Measurements from ENCODE around the gene TMEM80. TPM values are rescaled to one million over a fixed set of nuclear protein-coding genes. Genes with fewer than 3 reads are reported as not detected.
"Not testable (repeated sequence)": the region's sequence is repeated elsewhere in the genome, so short reads cannot be mapped to it uniquely, and the experiment has no call there.

The TMEM80 gene
- total RNA-seq, 1 donor, result 8.3 TPM

- no peaks in the 10 kb centered on the region for H3K9me3 ChIP-seq (ENCODE audit: low read depth, low read length)
- H3K27me3 ChIP-seq (ENCODE audit: insufficient read depth, low read length), result no peaks in the 10 kb centered on the region
- no peak overlapping the region for H3K4me3 ChIP-seq (ENCODE audit: low read length)
- H3K4me1 ChIP-seq (ENCODE audit: insufficient read depth, low read length), result peaks cover 40% of the 10 kb centered on the region
Measured at GRCh38 chr11:729492-730074, 34.0 kb downstream of the TMEM80 start.

GRCh38 chr11:733072-733471 lies 37.5 kb downstream of the TMEM80 start:
- Histone ChIP-seq H3K4me3 (ENCODE audit: low read length) (no peak overlapping the region), H3K27me3 (ENCODE audit: insufficient read depth, low read length) (no peaks in the 10 kb centered on the region), H3K9me3 (ENCODE audit: low read depth, low read length) (no peaks in the 10 kb centered on the region), H3K4me1 (ENCODE audit: insufficient read depth, low read length) (peaks cover 30% of the 10 kb centered on the region)

GRCh38 chr11:734541-734940 lies 38.9 kb downstream of the TMEM80 start:
- H3K4me3 ChIP-seq (ENCODE audit: low read length); H3K9me3 ChIP-seq (ENCODE audit: low read depth, low read length); H3K27me3 ChIP-seq (ENCODE audit: insufficient read depth, low read length): not testable (repeated sequence)
- peaks cover 18% of the 10 kb centered on the region for H3K4me1 ChIP-seq (ENCODE audit: insufficient read depth, low read length)

GRCh38 chr11:737366-737765 lies 41.8 kb downstream of the TMEM80 start:
- Histone ChIP-seq H3K4me1 (ENCODE audit: insufficient read depth, low read length) (peaks cover 14% of the 10 kb centered on the region), H3K27me3 (ENCODE audit: insufficient read depth, low read length) (no peaks in the 10 kb centered on the region), H3K4me3 (ENCODE audit: low read length) (no peak overlapping the region), H3K9me3 (ENCODE audit: low read depth, low read length) (no peaks in the 10 kb centered on the region)

- H3K9me3 ChIP-seq (ENCODE audit: low read depth, low read length); H3K4me3 ChIP-seq (ENCODE audit: low read length): not testable (repeated sequence)
Measured at GRCh38 chr11:737899-738298, 42.3 kb downstream of the TMEM80 start.

GRCh38 chr11:742156-742546 lies 46.5 kb downstream of the TMEM80 start:
- H3K4me3 ChIP-seq (ENCODE audit: low read length), result no peak overlapping the region
- H3K9me3 ChIP-seq (ENCODE audit: low read depth, low read length), result no peaks in the 10 kb centered on the region
- no peaks in the 10 kb centered on the region for H3K27me3 ChIP-seq (ENCODE audit: insufficient read depth, low read length)
- H3K4me1 ChIP-seq (ENCODE audit: insufficient read depth, low read length), result peaks cover 25% of the 10 kb centered on the region

More at GRCh38 chr11:737899-738298, 42.3 kb downstream of the TMEM80 start:
- H3K4me1 ChIP-seq (ENCODE audit: insufficient read depth, low read length), result peaks cover 14% of the 10 kb centered on the region
- not testable (repeated sequence) for H3K27me3 ChIP-seq (ENCODE audit: insufficient read depth, low read length)

- Histone ChIP-seq H3K4me3 (ENCODE audit: low read length) (no peak overlapping the region), H3K4me1 (ENCODE audit: insufficient read depth, low read length) (peaks cover 20% of the 10 kb centered on the region), H3K27me3 (ENCODE audit: insufficient read depth, low read length) (no peaks in the 10 kb centered on the region), H3K9me3 (ENCODE audit: low read depth, low read length) (no peaks in the 10 kb centered on the region)
Measured at GRCh38 chr11:742571-743201, 47.1 kb downstream of the TMEM80 start.

GRCh38 chr11:745428-745827 lies 49.8 kb downstream of the TMEM80 start:
- peaks cover 42% of the 10 kb centered on the region for H3K4me1 ChIP-seq (ENCODE audit: insufficient read depth, low read length)
- no peaks in the 10 kb centered on the region for H3K9me3 ChIP-seq (ENCODE audit: low read depth, low read length)
- H3K27me3 ChIP-seq (ENCODE audit: insufficient read depth, low read length), result no peaks in the 10 kb centered on the region
- no peak overlapping the region for H3K4me3 ChIP-seq (ENCODE audit: low read length)

GRCh38 chr11:746289-747157 lies 50.9 kb downstream of the TMEM80 start:
- peak overlapping the region; percentile 85 for H3K4me3 ChIP-seq (ENCODE audit: low read length)
- peaks cover 47% of the 10 kb centered on the region for H3K4me1 ChIP-seq (ENCODE audit: insufficient read depth, low read length)
- H3K27me3 ChIP-seq (ENCODE audit: insufficient read depth, low read length), result no peaks in the 10 kb centered on the region
- no peaks in the 10 kb centered on the region for H3K9me3 ChIP-seq (ENCODE audit: low read depth, low read length)

GRCh38 chr11:747158-748006 lies 51.8 kb downstream of the TMEM80 start, which contains the start of gene TALDO1:
Gene TALDO1 (plus strand): TSS chr11:747464. CDS start chr11:747482, 18 bp downstream.
- H3K27me3 ChIP-seq (ENCODE audit: insufficient read depth, low read length), result no peaks in the 10 kb centered on the region
- peak within 1 kb of the TSS; percentile 85 for H3K4me3 ChIP-seq (ENCODE audit: low read length)
- H3K9me3 ChIP-seq (ENCODE audit: low read depth, low read length), result no peaks in the 10 kb centered on the region
- peaks cover 47% of the 10 kb centered on the region for H3K4me1 ChIP-seq (ENCODE audit: insufficient read depth, low read length)

- H3K9me3 ChIP-seq (ENCODE audit: low read depth, low read length), result no peaks in the 10 kb centered on the region
- peaks cover 47% of the 10 kb centered on the region for H3K4me1 ChIP-seq (ENCODE audit: insufficient read depth, low read length)
- H3K27me3 ChIP-seq (ENCODE audit: insufficient read depth, low read length), result no peaks in the 10 kb centered on the region
- H3K4me3 ChIP-seq (ENCODE audit: low read length), result peak overlapping the region; percentile 85
Measured at GRCh38 chr11:748007-748359, 52.4 kb downstream of the TMEM80 start.

GRCh38 chr11:749731-750130 lies 54.1 kb downstream of the TMEM80 start:
- no peak overlapping the region for H3K4me3 ChIP-seq (ENCODE audit: low read length)
- no peaks in the 10 kb centered on the region for H3K27me3 ChIP-seq (ENCODE audit: insufficient read depth, low read length)
- no peaks in the 10 kb centered on the region for H3K9me3 ChIP-seq (ENCODE audit: low read depth, low read length)
- H3K4me1 ChIP-seq (ENCODE audit: insufficient read depth, low read length), result peaks cover 47% of the 10 kb centered on the region

All from mononuclear cell (primary cell).